ENCODE measurements around the gene ZNF329. TPM values are rescaled to one million over a fixed set of nuclear protein-coding genes. Genes with fewer than 3 reads are reported as not detected.

The ZNF329 gene
- total and polyA plus RNA-seq, 2 of the 13 experiments (the other 11 are each of a cell fraction or from before 2014, with no cell fraction given): 3.8 to 9.6 TPM

DNA sequence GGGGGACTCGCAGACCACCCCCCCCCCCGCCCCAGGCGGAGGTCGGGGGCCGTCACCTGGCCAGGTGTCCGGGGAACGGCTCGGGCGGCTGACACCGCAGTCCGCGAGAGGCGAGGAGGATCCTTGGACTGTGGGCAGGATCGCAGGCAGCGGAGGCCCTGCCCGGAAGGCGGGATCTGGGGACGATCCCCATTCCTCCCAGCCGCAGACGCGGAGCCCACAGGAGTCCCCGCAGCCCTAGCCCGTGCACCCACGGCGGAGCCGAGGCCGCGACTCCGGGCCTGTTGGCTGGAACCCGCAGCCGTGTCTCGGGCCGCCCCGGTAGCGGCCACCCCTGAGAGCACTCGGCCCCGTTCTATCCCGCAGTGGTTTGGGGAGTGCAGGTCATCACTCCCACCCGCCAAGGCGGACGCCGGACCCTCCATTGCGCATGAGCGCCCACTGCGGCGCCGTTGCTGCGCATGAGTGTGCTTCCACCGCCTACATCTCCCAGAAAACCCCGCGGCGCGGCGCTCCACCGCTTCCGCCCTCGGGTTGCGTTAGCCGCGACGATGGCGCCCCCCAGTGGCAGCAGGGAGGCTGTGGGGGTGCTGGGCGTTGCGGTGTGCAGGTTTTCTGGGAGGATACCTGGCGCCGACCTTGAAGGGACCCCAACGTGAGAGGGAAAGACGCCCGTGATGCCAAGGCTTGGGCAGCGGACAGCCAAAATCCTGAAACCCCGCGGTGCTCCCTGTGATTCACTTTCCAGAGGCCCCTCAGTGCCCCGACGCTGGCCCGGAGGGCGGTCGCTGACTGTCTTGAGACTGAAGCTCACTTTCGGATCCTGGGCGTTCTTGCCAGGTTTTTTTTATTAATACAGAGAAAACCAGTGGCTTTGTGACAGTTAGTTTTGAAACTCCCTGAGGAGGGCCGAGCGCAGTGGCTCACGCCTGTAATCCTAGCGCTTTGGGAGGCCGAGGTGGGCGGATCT lies 4.4 kb upstream of the ZNF329 start (continued):
- TF ChIP-seq, protein P1, sequence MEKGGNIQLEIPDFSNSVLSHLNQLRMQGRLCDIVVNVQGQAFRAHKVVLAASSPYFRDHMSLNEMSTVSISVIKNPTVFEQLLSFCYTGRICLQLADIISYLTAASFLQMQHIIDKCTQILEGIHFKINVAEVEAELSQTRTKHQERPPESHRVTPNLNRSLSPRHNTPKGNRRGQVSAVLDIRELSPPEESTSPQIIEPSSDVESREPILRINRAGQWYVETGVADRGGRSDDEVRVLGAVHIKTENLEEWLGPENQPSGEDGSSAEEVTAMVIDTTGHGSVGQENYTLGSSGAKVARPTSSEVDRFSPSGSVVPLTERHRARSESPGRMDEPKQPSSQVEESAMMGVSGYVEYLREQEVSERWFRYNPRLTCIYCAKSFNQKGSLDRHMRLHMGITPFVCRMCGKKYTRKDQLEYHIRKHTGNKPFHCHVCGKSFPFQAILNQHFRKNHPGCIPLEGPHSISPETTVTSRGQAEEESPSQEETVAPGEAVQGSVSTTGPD (CRISPR knock-in tag; IDR thresholded peaks at IDR 0.05): no peak
- TF ChIP-seq CREM (IDR thresholded peaks at IDR 0.05) (peak; percentile 78), CREM (CRISPR knock-in tag; IDR thresholded peaks at IDR 0.05) (no peak), NPAS2 (CRISPR knock-in tag; IDR thresholded peaks at IDR 0.05; ENCODE audit: borderline replicate concordance) (no peak), PHF20 (CRISPR knock-in tag; IDR thresholded peaks at IDR 0.05) (peak; percentile 76; the same call in 1 of the 2 replicates), ZBTB20 (CRISPR knock-in tag; IDR thresholded peaks at IDR 0.05; ENCODE audit: borderline replicate concordance, low read depth) (0 out of 2 replicates have a peak, but pooled peaks have one; percentile 10), MEIS2 (CRISPR knock-in tag; IDR thresholded peaks at IDR 0.05) (no peak), ZMYM2 (CRISPR knock-in tag; IDR thresholded peaks at IDR 0.05) (no peak), ZNF30 (CRISPR knock-in tag; IDR thresholded peaks at IDR 0.05) (no peak; the same call in 1 of the 2 replicates), ZSCAN30 (CRISPR knock-in tag; IDR thresholded peaks at IDR 0.05) (no peak), DMAP1 (CRISPR knock-in tag; IDR thresholded peaks at IDR 0.05) (no peak), POLR2AphosphoS2 (IDR thresholded peaks at IDR 0.05; ENCODE audit: low read depth, low read length) (no peak), ZKSCAN1 (IDR thresholded peaks at IDR 0.05; ENCODE audit: low read length) (no peak), TCF12 (IDR thresholded peaks at IDR 0.05) (no peak), TCF12 (CRISPR knock-in tag; IDR thresholded peaks at IDR 0.05) (peak; percentile 63; the same call in 1 of the 2 replicates), TBL1XR1 (IDR thresholded peaks at IDR 0.05; ENCODE audit: borderline replicate concordance, low read length, partially characterized antibody) (peak; percentile 34), CENPX (CRISPR knock-in tag; IDR thresholded peaks at IDR 0.05) (no peak), ZNF564 (CRISPR knock-in tag; IDR thresholded peaks at IDR 0.05) (0 out of 2 replicates have a peak, but pooled peaks have one; percentile 89)
- TF ChIP-seq, protein P2, sequence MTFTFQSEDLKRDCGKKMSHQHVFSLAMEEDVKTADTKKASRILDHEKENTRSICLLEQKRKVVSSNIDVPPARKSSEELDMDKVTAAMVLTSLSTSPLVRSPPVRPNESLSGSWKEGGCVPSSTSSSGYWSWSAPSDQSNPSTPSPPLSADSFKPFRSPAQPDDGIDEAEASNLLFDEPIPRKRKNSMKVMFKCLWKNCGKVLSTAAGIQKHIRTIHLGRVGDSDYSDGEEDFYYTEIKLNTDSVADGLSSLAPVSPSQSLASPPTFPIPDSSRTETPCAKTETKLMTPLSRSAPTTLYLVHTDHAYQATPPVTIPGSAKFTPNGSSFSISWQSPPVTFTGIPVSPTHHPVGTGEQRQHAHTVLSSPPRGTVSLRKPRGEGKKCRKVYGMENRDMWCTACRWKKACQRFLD (CRISPR knock-in tag; IDR thresholded peaks at IDR 0.05; ENCODE audit: borderline replicate concordance): 0 out of 2 replicates have a peak, but pooled peaks have one; percentile 70
- TF ChIP-seq, protein P3, sequence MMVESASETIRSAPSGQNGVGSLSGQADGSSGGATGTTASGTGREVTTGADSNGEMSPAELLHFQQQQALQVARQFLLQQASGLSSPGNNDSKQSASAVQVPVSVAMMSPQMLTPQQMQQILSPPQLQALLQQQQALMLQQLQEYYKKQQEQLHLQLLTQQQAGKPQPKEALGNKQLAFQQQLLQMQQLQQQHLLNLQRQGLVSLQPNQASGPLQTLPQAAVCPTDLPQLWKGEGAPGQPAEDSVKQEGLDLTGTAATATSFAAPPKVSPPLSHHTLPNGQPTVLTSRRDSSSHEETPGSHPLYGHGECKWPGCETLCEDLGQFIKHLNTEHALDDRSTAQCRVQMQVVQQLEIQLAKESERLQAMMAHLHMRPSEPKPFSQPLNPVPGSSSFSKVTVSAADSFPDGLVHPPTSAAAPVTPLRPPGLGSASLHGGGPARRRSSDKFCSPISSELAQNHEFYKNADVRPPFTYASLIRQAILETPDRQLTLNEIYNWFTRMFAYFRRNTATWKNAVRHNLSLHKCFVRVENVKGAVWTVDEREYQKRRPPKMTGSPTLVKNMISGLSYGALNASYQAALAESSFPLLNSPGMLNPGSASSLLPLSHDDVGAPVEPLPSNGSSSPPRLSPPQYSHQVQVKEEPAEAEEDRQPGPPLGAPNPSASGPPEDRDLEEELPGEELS (CRISPR knock-in tag; IDR thresholded peaks at IDR 0.05): no peak; the same call in 1 of the 2 replicates
- TF ChIP-seq, protein P4, sequence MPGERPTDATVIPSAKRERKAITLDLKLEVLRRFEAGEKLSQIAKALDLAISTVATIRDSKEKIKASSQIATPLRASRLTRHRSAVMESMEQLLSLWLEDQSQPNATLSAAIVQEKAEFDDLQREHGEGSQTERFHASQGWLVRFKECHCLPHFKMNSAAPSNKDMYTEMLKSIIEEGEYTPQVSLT (CRISPR knock-in tag; IDR thresholded peaks at IDR 0.05; ENCODE audit: borderline replicate concordance, low read depth): no peak
- TF ChIP-seq, protein P5, sequence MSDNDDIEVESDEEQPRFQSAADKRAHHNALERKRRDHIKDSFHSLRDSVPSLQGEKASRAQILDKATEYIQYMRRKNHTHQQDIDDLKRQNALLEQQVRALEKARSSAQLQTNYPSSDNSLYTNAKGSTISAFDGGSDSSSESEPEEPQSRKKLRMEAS (IDR thresholded peaks at IDR 0.05): peak; percentile 57; the same call in 1 of the 2 replicates
- TF ChIP-seq, protein P6, sequence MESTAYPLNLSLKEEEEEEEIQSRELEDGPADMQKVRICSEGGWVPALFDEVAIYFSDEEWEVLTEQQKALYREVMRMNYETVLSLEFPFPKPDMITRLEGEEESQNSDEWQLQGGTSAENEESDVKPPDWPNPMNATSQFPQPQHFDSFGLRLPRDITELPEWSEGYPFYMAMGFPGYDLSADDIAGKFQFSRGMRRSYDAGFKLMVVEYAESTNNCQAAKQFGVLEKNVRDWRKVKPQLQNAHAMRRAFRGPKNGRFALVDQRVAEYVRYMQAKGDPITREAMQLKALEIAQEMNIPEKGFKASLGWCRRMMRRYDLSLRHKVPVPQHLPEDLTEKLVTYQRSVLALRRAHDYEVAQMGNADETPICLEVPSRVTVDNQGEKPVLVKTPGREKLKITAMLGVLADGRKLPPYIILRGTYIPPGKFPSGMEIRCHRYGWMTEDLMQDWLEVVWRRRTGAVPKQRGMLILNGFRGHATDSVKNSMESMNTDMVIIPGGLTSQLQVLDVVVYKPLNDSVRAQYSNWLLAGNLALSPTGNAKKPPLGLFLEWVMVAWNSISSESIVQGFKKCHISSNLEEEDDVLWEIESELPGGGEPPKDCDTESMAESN (CRISPR knock-in tag; conservative IDR thresholded peaks at IDR 0.05): peak; percentile 95
